HUES64 (cell line): ENCODE results near the gene ADPRM.
"Not testable (repeated sequence)": the region's sequence is repeated elsewhere in the genome, so short reads cannot be mapped to it uniquely, and the experiment has no call there.

Source experiments
- H3K27ac ChIP-seq: 2 replicates; pipeline ENCODE4 v1.7.0; 2013; ENCODE audit warnings: low read depth, low read length, inconsistent platforms
- H3K27me3 ChIP-seq: 2 replicates; pipeline ENCODE4 v1.6.1; 2013; ENCODE audit warnings: mild to moderate bottlenecking, low read length; ENCODE audit not compliant: insufficient read depth
- H3K36me3 ChIP-seq: 2 replicates; pipeline ENCODE4 v1.6.1; 2013; ENCODE audit warnings: mild to moderate bottlenecking, low read length; ENCODE audit not compliant: insufficient read depth
- H3K4me1 ChIP-seq: 2 replicates; pipeline ENCODE4 v1.6.1; 2013; ENCODE audit warnings: mild to moderate bottlenecking, low read length, moderate library complexity; ENCODE audit not compliant: insufficient read depth
- H3K4me3 ChIP-seq: 2 replicates; pipeline ENCODE4 v1.5.1; 2013; ENCODE audit warnings: mild to moderate bottlenecking, low read length, moderate library complexity
- H3K9ac ChIP-seq: 2 replicates; pipeline ENCODE4 v1.6.1; 2013; ENCODE audit warnings: mild to moderate bottlenecking, low read depth, low read length
- H3K9me3 ChIP-seq: 2 replicates; pipeline ENCODE4 v1.6.1; 2013; ENCODE audit warnings: low read depth, low read length; ENCODE audit not compliant: insufficient read depth
- WGBS: fragments of 150-250, 120-280 bp; methylation state at CpG from one replicate; pipeline ENCODE4 v1.1.7; 2013; ENCODE audit warnings: missing lambda C conversion rate; 5-methylcytosine and 5-hydroxymethylcytosine counted together

Gene ADPRM

GRCh38 chr17:10730247-10730646 is 32.9 kb downstream of the ADPRM start:
- H3K27ac ChIP-seq: peak overlapping the region; percentile 76; the same call in 1 of the 2 replicates
- not testable (repeated sequence) for H3K36me3 ChIP-seq, H3K27me3 ChIP-seq, H3K9me3 ChIP-seq
- H3K4me3 ChIP-seq: peak overlapping the region; percentile 75
- peaks cover 18% of the 10 kb centered on the region; the same call in 1 of the 2 replicates for H3K4me1 ChIP-seq
- H3K9ac ChIP-seq: peak overlapping the region; percentile 93
- 11% methylated on average over 15 of the region's 15 CpGs for WGBS

- H3K27ac ChIP-seq: peak overlapping the region; percentile 88; the same call in 1 of the 2 replicates
- 78% methylated on average over 5 of the region's 6 CpGs for WGBS
- peak overlapping the region; percentile 75 for H3K4me3 ChIP-seq
- H3K36me3 ChIP-seq: no peaks in the 10 kb centered on the region
- no peaks in the 10 kb centered on the region for H3K27me3 ChIP-seq
- H3K9me3 ChIP-seq: no peaks in the 10 kb centered on the region
- peaks cover 18% of the 10 kb centered on the region; the same call in 1 of the 2 replicates for H3K4me1 ChIP-seq
- no peak overlapping the region for H3K9ac ChIP-seq
Observed at GRCh38 chr17:10731408-10731879, 34.0 kb downstream of the ADPRM start.

- H3K36me3 ChIP-seq, H3K9ac ChIP-seq, H3K27ac ChIP-seq, H3K9me3 ChIP-seq, H3K4me3 ChIP-seq, H3K27me3 ChIP-seq: not testable (repeated sequence)
- peaks cover 18% of the 10 kb centered on the region; the same call in 1 of the 2 replicates for H3K4me1 ChIP-seq
- WGBS: 85% methylated on average over 6 of the region's 6 CpGs
Observed at GRCh38 chr17:10732121-10732520, 34.7 kb downstream of the ADPRM start.

GRCh38 chr17:10733666-10734065 is 36.3 kb downstream of the ADPRM start:
- WGBS: 89% methylated on average over 3 of the region's 3 CpGs
- Histone ChIP-seq H3K9me3 (no peaks in the 10 kb centered on the region), H3K36me3 (no peaks in the 10 kb centered on the region)

DNA sequence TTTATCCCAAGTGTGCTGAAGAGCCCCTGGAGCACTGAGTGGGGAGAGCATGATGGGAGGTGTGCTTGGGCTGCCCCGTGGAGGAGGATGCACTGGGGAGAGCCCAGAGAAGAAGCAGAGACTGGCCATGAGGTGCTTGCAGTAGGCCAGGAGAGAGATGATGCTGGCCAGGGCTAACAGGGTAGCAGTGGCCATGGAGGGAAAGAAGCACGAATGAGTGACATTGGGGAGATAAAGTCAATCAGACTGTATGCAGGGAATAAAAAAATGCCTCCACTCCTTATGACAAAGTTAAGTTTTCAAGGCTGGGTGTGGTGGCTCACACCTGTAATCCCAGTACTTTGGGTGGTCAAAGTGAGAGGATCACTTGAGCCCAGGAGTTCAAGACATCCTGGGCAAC is 37.9 kb downstream of the ADPRM start:
- Histone ChIP-seq H3K36me3 (no peaks in the 10 kb centered on the region), H3K9ac (no peak overlapping the region), H3K4me1 (peaks cover 18% of the 10 kb centered on the region; the same call in 1 of the 2 replicates), H3K9me3 (no peaks in the 10 kb centered on the region), H3K27ac (no peak overlapping the region), H3K27me3 (no peaks in the 10 kb centered on the region), H3K4me3 (no peak overlapping the region)
- 87% methylated on average over 2 of the region's 2 CpGs for WGBS

More at GRCh38 chr17:10733666-10734065, 36.3 kb downstream of the ADPRM start:
- H3K4me1 ChIP-seq: peaks cover 18% of the 10 kb centered on the region; the same call in 1 of the 2 replicates
- H3K27ac ChIP-seq: no peak overlapping the region
- no peaks in the 10 kb centered on the region for H3K27me3 ChIP-seq
- no peak overlapping the region for H3K9ac ChIP-seq
- no peak overlapping the region for H3K4me3 ChIP-seq

DNA sequence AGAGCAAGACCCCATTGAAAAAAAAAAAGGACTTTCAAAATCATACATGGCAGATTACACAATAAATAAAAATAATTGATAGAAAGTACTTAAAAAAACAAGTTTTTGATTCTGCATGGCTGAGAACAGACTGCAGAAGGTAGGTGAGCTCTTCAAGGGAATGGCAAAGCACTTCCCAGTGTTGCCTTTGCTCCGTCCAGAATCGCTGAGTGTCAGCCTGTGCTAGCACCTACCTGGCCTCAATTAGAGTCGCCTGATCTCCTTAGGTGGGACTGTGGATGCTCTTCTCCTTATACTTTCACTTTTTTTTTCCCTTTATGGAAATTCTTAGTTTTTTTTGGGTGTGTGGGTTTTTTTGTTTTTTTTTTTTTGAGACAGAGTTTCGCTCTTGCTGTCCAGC is 38.4 kb downstream of the ADPRM start:
- H3K9ac ChIP-seq: no peak overlapping the region
- WGBS: 88% methylated on average over 4 of the region's 4 CpGs
- H3K27ac ChIP-seq: no peak overlapping the region
- H3K4me3 ChIP-seq: no peak overlapping the region
- H3K36me3 ChIP-seq: no peaks in the 10 kb centered on the region
- peaks cover 15% of the 10 kb centered on the region; the same call in 1 of the 2 replicates for H3K4me1 ChIP-seq
- no peaks in the 10 kb centered on the region for H3K27me3 ChIP-seq
- H3K9me3 ChIP-seq: no peaks in the 10 kb centered on the region

- H3K4me3 ChIP-seq: no peak overlapping the region
- WGBS: 21% methylated on average over 5 of the region's 6 CpGs
- peaks cover 7% of the 10 kb centered on the region; the same call in 1 of the 2 replicates for H3K4me1 ChIP-seq
- H3K27ac ChIP-seq: no peak overlapping the region
- no peak overlapping the region for H3K9ac ChIP-seq
- no peaks in the 10 kb centered on the region for H3K9me3 ChIP-seq
- no peaks in the 10 kb centered on the region for H3K36me3 ChIP-seq
- H3K27me3 ChIP-seq: no peaks in the 10 kb centered on the region
Observed at GRCh38 chr17:10737168-10737622, 39.8 kb downstream of the ADPRM start.

DNA sequence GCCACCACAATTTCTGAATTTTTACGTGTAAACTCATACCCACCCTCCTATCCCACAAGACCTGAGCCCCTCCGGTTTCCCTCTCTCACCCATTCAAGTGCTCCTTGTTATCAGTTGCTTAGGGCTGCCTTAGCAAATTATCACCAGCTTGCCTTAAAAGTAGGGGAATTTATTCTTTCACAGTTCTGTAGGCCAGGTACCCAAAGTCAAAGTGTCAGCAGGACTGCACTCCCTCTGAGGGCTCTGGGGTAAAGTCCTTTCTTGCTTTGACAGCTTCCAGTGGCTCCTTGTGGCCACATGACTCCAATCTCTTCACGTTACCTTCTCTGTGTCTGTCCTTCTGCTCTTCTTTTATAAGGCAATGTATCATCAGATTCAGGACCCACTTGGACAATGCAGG is 40.3 kb downstream of the ADPRM start:
- no peak overlapping the region for H3K27ac ChIP-seq
- 93% methylated on average over 3 of the region's 3 CpGs for whole genome bisulfite sequencing
- no peaks in the 10 kb centered on the region for H3K27me3 ChIP-seq
- no peak overlapping the region for H3K4me3 ChIP-seq
- no peaks in the 10 kb centered on the region for H3K9me3 ChIP-seq
- H3K36me3 ChIP-seq: no peaks in the 10 kb centered on the region
- peaks cover 6% of the 10 kb centered on the region; the same call in 1 of the 2 replicates for H3K4me1 ChIP-seq
- no peak overlapping the region for H3K9ac ChIP-seq

GRCh38 chr17:10738521-10739258 is 41.3 kb downstream of the ADPRM start:
- WGBS: 81% methylated on average over 5 of the region's 5 CpGs
- no peak overlapping the region for H3K27ac ChIP-seq
- H3K9ac ChIP-seq: no peak overlapping the region

GRCh38 chr17:10739386-10739785 is 42.0 kb downstream of the ADPRM start:
- 86% methylated on average over 5 of the region's 5 CpGs for WGBS
- H3K9ac ChIP-seq: no peak overlapping the region
- H3K27me3 ChIP-seq: no peaks in the 10 kb centered on the region
- H3K27ac ChIP-seq: no peak overlapping the region
- no peaks in the 10 kb centered on the region for H3K36me3 ChIP-seq
- no peaks in the 10 kb centered on the region for H3K4me1 ChIP-seq
- no peak overlapping the region for H3K4me3 ChIP-seq
- no peaks in the 10 kb centered on the region for H3K9me3 ChIP-seq

More at GRCh38 chr17:10738521-10739258, 41.3 kb downstream of the ADPRM start:
- no peaks in the 10 kb centered on the region for H3K9me3 ChIP-seq
- H3K36me3 ChIP-seq: no peaks in the 10 kb centered on the region
- H3K27me3 ChIP-seq: no peaks in the 10 kb centered on the region
- H3K4me1 ChIP-seq: no peaks in the 10 kb centered on the region
- no peak overlapping the region for H3K4me3 ChIP-seq

- Histone ChIP-seq H3K36me3 (no peaks in the 10 kb centered on the region), H3K4me1 (no peaks in the 10 kb centered on the region), H3K9me3 (no peaks in the 10 kb centered on the region), H3K4me3 (no peak overlapping the region), H3K27ac (no peak overlapping the region), H3K27me3 (no peaks in the 10 kb centered on the region), H3K9ac (no peak overlapping the region)
- WGBS: 92% methylated on average over 10 of the region's 10 CpGs
Observed at GRCh38 chr17:10741416-10742135, 44.2 kb downstream of the ADPRM start.
